GM06990 (cell line): ENCODE measurements around the gene MOBP.
"Not testable (repeated sequence)": the region's sequence is repeated elsewhere in the genome, so short reads cannot be mapped to it uniquely, and the experiment has no call there.

Experiments used
- DNase-seq: peaks from one replicate; pipeline ENCODE4 v3.0.0-alpha.2; 2011; ENCODE audit not compliant: insufficient read length; ENCODE audit errors: extremely low read depth
- H3K27me3 ChIP-seq: replicated peaks from 2 replicates; pipeline ENCODE4 v1.6.0; 2011; ENCODE audit warnings: low read length; ENCODE audit not compliant: control insufficient read depth, insufficient read depth
- H3K36me3 ChIP-seq: 2 replicates; pipeline ENCODE4 v1.5.1; 2011; ENCODE audit warnings: low read length; ENCODE audit not compliant: control insufficient read depth, insufficient read depth
- H3K4me3 ChIP-seq: replicated peaks from 2 replicates; pipeline ENCODE4 v1.5.1; 2011; ENCODE audit warnings: low read depth, mild to moderate bottlenecking, control low read depth, low read length
- CTCF ChIP-seq: IDR thresholded peaks from 2 replicates; pipeline ENCODE4 v1.5.1; 2011; ENCODE audit warnings: low read length, control low read depth, mild to moderate bottlenecking, inconsistent platforms; ENCODE audit not compliant: insufficient read depth, poor library complexity, severe bottlenecking

The MOBP gene

GRCh38 chr3:39447637-39448483 lies 19.6 kb upstream of the MOBP start:
- TF ChIP-seq CTCF, result peak; percentile 82
- DNase-seq, result peak; percentile 17
- Histone ChIP-seq H3K4me3 (no peak overlapping the region), H3K27me3 (peaks cover 1% of the 10 kb centered on the region), H3K36me3 (no peaks in the 10 kb centered on the region)

GRCh38 chr3:39448506-39449233 lies 18.8 kb upstream of the MOBP start:
- no peaks in the 10 kb centered on the region for H3K36me3 ChIP-seq
- peaks cover 1% of the 10 kb centered on the region for H3K27me3 ChIP-seq
- no peak for DNase-seq
- no peak overlapping the region for H3K4me3 ChIP-seq
- no peak for TF ChIP-seq CTCF

- DNase-seq, result no peak
- H3K27me3 ChIP-seq, result no peaks in the 10 kb centered on the region
- no peak for TF ChIP-seq CTCF
- no peak overlapping the region for H3K4me3 ChIP-seq
- H3K36me3 ChIP-seq, result no peaks in the 10 kb centered on the region
These were observed 17.7 kb upstream of the MOBP start for GRCh38 chr3:39449796-39450195.

DNA sequence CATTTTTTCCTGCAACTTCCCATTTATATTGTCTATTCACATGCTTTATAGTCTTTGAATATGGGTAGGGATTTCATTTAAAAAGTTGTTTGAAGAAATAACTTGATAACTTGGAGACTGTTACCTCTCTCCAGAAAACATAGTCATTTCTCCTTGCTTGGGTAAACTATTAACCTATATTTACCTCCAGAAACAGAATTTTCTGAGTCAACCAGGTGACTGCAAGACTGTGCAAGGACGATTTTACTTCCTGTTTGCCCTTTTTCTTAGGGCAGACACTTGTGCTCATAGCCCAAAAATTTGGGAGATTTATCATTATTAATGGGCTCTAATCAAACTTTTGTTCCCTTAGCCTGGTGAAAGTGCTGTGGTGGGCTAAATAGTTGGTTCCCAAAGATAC lies 14.3 kb upstream of the MOBP start:
- no peak overlapping the region for H3K4me3 ChIP-seq
- no peaks in the 10 kb centered on the region for H3K36me3 ChIP-seq
- no peaks in the 10 kb centered on the region for H3K27me3 ChIP-seq
- no peak for TF ChIP-seq CTCF
- DNase-seq, result no peak

- H3K27me3 ChIP-seq, H3K36me3 ChIP-seq, DNase-seq, H3K4me3 ChIP-seq: not testable (repeated sequence)
These were observed 13.6 kb upstream of the MOBP start for GRCh38 chr3:39453872-39454271.

DNA sequence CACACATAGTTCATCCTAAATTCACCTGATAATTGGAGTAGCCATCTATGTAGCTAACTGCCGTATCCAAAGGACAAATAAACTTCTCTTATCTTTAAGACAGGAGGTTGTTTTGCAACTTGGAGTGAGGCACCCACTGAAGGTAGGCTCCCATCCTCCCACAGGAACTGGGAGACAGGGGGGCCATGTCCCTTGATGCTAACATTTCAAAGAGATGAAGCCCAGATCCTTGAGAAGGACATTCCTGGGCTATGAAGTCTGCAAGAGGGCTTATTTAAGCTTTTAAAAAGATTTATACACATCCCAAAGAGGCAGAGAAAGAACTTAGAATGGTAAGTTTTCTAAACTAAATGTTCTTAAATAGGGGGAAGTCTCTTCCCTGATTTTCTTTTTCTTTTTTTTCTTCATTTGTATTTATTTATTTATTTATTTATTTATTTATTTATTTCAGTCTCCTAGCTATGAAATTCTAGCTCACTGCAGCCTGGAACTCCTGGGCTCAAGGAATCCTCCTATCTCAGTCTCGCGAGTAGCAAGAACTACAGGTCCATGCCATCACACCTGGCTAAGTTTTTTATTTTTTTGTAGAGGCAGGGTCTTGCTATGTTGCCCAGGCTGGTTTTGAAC lies 12.8 kb upstream of the MOBP start:
- no peak overlapping the region for H3K4me3 ChIP-seq
- H3K36me3 ChIP-seq, result no peaks in the 10 kb centered on the region
- H3K27me3 ChIP-seq, result no peaks in the 10 kb centered on the region
- TF ChIP-seq CTCF, result no peak
- no peak for DNase-seq
